HL-60 (cell line): ENCODE measurements around the gene XCL2.

Experiments
- DNase-seq, 2 experiments: peaks; one replicate each; pipeline ENCODE4 v3.0.0-alpha.2; 2010 to 2020; ENCODE audit warnings: low read depth in 1 of 2, low spot score in 1 of 2
- H3K27ac ChIP-seq: fragments of 250-450 bp; sonication (Bioruptor Pico); replicated peaks from 2 replicates; pipeline ENCODE4 v1.5.1; 2020; ENCODE audit warnings: mild to moderate bottlenecking, moderate library complexity
- H3K27me3 ChIP-seq: fragments of 250-450 bp; sonication (Bioruptor Pico); 2 replicates; pipeline ENCODE4 v1.5.1; 2021; ENCODE audit warnings: mild to moderate bottlenecking, moderate library complexity; ENCODE audit not compliant: insufficient read depth, poor library complexity, severe bottlenecking
- H3K4me3 ChIP-seq: replicated peaks from 2 replicates; pipeline ENCODE4 v1.5.1; 2011; ENCODE audit warnings: mild to moderate bottlenecking, control low read depth, low read length; ENCODE audit not compliant: insufficient read depth
- GABPA ChIP-seq: IDR thresholded peaks from 2 replicates; pipeline ENCODE4 v1.6.1; 2012; ENCODE audit warnings: low read depth
- POLR2AphosphoS5 ChIP-seq: IDR thresholded peaks from 2 replicates; pipeline ENCODE4 v1.6.1; 2012; ENCODE audit warnings: low read depth
- REST ChIP-seq: IDR thresholded peaks from 2 replicates; pipeline ENCODE4 v1.6.1; 2012; ENCODE audit warnings: low read depth; ENCODE audit not compliant: insufficient replicate concordance
- SPI1 ChIP-seq: IDR thresholded peaks from 2 replicates; pipeline ENCODE4 v1.6.1; 2012; ENCODE audit warnings: low read depth, mild to moderate bottlenecking, borderline replicate concordance
- TF ChIP-seq, protein P1 (sequence below): IDR thresholded peaks from one replicate; pipeline ENCODE4 v1.5.1; 2011; ENCODE audit warnings: low read length, control low read depth, inconsistent platforms; ENCODE audit not compliant: insufficient read depth

The XCL2 gene

GRCh38 chr1:168520832-168521231 lies 23.0 kb downstream of the XCL2 start:
- no peaks in the 10 kb centered on the region for H3K27me3 ChIP-seq
- no peak overlapping the region for H3K4me3 ChIP-seq
- TF ChIP-seq SPI1 (peak; percentile 36; the same call in 1 of the 2 replicates), GABPA (no peak)
- no peak for DNase-seq
- peak overlapping the region; percentile 13; the same call in 1 of the 2 replicates for H3K27ac ChIP-seq

GRCh38 chr1:168520052-168520751 lies 23.6 kb downstream of the XCL2 start:
- Histone ChIP-seq H3K27me3 (no peaks in the 10 kb centered on the region), H3K27ac (peak overlapping the region; percentile 13; the same call in 1 of the 2 replicates), H3K4me3 (no peak overlapping the region)
- DNase-seq: peak in 1 of 2 experiments; percentile 56
- TF ChIP-seq POLR2AphosphoS5 (no peak), REST (no peak)

- DNase-seq: no peak
- Histone ChIP-seq H3K27me3 (no peaks in the 10 kb centered on the region), H3K4me3 (no peak overlapping the region), H3K27ac (no peak overlapping the region)
- TF ChIP-seq, protein P1, sequence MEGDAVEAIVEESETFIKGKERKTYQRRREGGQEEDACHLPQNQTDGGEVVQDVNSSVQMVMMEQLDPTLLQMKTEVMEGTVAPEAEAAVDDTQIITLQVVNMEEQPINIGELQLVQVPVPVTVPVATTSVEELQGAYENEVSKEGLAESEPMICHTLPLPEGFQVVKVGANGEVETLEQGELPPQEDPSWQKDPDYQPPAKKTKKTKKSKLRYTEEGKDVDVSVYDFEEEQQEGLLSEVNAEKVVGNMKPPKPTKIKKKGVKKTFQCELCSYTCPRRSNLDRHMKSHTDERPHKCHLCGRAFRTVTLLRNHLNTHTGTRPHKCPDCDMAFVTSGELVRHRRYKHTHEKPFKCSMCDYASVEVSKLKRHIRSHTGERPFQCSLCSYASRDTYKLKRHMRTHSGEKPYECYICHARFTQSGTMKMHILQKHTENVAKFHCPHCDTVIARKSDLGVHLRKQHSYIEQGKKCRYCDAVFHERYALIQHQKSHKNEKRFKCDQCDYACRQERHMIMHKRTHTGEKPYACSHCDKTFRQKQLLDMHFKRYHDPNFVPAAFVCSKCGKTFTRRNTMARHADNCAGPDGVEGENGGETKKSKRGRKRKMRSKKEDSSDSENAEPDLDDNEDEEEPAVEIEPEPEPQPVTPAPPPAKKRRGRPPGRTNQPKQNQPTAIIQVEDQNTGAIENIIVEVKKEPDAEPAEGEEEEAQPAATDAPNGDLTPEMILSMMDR: no peak
- TF ChIP-seq POLR2AphosphoS5 (no peak), REST (no peak)
Observed at GRCh38 chr1:168518813-168519212, 25.0 kb downstream of the XCL2 start.

DNA sequence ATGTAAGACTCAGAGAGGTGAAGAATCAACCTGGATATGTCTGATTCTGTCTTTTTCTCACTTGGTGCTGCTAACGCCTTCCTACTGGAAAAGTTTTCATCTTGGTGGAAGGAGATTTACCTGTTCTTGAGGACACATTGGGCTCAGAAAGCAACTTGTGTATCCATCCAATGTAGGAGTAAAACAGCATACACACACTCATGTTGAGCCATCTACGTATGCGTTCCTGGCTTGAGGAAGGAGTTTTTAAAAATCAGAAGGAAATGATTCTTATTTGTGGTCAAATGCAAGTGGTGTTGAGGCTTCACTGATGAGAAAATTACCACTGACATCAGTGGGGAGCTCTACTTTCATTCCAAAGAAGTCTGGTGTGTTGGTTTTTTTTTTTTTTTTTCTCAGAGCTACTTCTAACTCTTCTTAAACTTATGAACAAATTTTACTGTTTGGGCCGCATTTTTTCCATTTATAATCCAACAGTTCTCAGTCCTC lies 25.6 kb downstream of the XCL2 start:
- TF ChIP-seq GABPA: no peak
- no peak for TF ChIP-seq REST
- TF ChIP-seq, protein P1: no peak
- TF ChIP-seq SPI1: no peak
- no peak for TF ChIP-seq POLR2AphosphoS5
- DNase-seq: no peak
- H3K27me3 ChIP-seq: no peaks in the 10 kb centered on the region
- H3K27ac ChIP-seq: no peak overlapping the region
- H3K4me3 ChIP-seq: no peak overlapping the region
